Endothelial cell of hepatic sinusoid (primary cell): ENCODE data around the gene SKOR1.

Source experiments
- in situ Hi-C: cut with HindIII; loops from 2 replicates; pipeline ENCODE4 v1.10.0; 2017; ENCODE audit warnings: low sequenced_read_pairs

The SKOR1 gene

DNA sequence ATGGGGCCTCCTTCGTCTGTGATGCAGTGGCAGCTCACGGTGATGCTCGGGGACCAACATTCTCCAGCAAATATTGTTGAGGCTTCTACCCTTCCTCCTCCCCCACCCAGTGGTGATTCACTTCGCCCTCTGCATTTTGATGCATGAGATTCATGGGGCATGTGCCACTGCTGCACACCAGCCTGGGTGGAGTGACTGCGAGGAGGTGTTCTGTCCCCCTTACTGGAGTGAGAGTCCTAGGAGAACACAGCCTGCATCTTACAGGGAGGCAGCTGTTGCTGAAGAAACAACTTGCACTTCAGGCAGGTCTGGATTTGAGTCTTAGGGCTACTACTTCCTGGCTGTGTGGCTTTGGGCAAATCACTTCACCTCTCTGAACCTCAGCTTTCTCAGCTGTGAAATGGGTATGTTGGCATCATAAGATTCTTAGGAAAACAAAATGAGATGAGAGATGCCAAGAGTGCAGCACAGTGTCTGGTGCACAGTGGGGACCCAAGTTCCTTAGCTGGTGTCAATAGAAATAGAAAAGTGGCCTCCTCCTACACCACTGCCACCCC is 10.2 kb upstream of the SKOR1 start:
- in situ Hi-C loops: no loop called here

DNA sequence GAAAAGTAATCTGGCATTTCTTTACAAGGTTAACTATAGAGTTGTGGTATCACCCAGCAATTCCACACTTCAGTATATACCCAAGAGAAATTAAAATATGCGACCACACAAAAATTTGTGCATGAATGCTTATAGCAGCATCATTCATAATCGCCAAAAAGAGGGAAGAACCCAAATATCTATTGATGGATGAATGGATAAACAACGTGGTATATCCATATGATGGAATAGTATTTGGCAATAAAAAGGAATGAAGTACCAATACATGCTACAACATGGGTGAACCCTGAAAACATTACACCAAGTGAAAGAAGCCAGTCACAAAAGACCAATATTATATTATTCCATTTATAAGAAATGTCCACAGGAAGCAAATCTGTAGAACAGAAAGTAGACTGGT is 8.6 kb upstream of the SKOR1 start:
- in situ Hi-C loops: no loop called here

DNA sequence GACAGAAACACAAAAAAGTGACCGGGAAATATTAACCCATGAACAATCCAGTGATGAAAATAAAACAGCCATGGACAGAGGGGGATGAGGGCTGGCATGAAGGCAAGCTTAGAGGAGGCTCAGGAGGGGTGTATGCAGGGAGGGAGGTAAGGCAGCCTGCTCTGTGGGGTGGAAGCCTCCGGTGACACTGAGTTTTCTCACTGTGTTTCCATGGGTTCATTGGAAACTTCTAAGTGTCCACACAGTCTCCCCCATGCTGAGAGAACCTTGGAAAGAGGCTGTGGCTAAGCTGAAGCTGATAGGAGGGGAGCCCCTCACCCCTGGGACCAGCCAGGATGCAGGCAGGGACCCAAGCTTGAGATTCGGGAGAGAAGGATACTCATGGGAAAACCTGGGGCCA is 6.8 kb upstream of the SKOR1 start:
- in situ Hi-C loops: no loop called here

DNA sequence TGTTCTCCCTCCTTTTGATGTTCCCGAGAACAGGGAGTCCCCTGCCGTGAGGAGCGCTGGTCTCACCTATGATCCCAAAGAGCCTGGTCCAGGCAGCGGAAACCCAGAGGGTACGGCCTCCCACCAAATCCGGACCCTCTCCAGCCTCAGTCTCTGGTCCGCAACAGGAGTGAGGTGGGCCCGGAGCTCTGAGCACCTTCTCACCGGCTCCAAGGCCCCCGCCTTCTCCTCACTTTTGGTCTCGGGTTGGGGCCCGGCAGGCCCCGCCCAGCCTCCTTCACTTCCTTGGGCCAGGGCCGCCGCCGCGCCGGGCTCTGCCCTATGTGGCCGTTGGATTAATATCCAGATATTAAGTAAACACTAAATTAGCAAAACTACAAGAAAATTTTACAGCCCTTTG is 5.7 kb upstream of the SKOR1 start:
- in situ Hi-C loops: no loop called here

DNA sequence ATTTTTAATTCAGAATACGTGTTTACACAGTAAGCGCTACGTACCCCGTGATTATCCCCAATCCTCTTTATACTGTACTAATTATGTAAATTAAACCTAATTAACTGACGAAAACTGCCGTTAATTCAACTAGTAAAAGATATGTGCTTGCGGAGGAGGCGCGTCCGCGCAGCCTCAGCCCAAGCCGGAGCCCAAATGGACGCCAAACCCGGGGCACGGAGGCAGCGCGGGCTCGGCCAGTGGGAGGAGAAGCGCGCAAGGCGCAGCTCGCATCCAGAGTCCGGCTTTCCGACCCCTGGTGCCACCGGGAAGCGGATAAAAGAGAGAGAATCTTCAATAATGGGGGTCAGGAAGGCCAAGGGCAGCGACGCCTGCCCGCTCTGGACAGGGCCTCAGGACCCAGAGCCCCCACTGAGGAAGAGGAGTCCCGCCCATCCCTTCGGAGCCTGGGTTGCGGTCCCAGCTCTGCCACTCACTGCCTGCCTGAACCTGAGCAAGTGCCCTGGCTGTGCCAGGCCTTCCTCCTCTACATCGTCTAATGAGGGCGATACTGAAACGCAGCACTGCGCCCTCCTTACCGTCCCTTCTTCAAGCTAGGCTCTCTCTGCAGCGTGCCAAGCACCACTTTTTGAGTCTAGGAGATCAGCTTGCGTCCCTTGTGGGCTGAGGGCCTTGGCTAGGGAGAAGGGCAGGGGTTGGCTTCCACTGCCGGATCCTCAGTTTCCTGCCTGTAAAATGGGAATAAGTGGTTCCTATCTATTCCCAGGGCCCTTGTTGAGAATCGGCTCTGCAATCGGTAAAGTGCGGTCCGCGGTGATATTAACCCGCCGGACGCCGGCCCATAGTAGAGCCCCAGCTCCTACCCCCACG is 5.0 kb upstream of the SKOR1 start:
- in situ Hi-C loops: no loop called here

DNA sequence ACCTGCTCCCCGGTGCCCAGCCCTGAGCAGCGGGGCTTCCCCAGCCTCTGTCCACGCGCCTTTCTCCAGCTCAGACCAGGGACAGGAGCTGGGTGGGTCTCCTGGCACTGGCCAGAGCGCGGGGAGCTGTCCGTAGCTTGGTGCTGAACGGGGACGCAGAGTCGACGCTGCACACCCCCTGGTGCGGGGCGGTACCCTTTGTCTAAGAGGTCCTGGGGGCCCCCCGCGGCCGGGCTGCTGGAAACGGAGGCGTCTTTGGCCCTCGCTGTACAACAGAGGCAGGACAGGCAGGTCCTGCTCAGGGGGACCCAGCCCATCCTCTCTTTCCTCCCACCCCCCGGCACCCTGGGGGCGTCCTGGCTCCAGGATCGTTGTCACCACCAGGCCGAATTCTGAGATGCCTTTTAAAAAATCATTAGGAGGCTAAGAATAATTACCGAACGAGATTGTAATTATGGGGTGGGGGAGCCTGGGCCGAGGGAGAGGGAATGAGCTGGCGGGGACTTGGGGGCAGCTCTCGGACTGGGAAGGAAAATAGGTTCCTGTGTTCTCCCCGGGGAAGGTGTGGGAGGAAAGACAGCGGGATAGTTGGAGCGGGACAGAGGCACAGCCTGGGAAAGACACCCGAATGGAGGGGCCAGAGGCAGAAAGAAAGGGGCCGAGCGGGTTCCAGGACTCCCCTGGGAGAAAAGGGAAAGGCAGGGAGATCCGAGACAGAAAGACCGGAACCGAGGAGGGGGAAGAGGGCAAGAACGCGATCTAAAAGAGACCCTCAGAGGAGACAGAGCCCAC is 4.1 kb upstream of the SKOR1 start:
- in situ Hi-C loops: no loop called here

DNA sequence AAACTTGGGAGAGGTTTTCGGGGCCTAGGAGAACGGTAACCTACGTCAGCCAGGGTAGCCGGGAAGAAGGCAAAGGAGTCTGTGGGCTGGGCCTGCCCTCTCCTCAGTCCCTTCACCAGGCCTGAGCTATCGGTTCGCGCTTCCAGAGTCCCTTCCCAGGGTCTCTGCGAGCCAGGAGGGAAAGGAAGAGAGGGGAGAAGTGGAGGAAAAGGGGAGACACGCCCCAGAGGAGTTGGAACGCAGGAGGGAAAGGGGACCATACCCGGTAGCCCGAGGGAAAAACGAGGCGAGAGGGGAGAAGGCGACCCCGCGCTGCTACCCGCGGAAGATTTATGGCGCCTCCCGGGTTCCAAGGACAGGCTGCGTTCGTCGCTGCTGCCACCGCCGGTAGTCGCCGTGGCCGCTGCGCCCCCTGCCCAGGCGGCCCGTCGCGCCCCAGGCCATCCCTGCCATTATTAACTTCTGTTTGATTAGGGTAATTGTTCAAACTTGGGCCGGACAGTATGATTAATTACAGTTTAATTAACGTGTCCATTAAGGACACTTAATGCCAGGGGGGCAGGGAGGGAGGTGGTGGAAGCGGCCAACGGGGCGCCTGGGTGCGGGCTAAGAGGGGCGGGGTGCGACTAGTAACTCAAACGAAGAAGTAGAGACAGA is 3.4 kb upstream of the SKOR1 start:
- in situ Hi-C loops: no loop called here

DNA sequence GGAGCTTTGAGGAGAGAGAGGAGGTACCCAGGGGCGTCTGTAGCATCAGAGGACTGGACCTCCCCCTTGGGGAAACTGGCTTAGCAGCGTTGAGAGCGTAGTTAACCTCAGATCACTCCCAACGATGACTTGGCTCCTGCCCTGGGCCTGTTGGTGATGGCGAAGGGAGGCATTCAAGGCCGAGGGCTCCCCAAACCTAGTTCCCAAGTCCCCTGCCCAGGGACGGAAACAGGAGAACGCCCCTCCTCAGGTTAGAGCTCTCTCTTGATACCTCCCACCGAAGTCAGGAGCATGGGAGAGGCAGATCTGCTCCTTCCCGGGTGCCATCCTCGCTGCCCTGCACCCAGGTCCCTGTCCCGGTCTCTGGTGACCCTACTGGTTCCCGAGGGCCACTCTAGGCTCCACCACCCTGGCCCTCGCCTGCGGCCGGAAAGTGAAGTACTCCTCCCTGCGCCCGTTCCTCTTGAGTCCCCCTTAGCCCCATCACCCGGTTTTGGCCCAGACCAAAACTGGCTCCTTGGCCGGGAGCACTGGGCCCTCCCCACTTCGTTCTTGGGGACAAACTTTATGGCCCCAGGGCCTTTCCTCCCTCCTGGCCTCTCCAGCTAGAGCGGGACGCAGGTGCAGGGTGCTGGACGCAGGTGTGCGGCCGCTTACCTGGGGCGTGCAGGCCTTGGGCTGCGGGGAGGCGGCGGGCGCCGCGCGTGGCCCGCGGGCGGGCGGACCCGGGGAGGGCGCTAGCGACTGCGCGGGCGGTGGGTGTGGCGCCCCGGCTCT is 2.6 kb upstream of the SKOR1 start:
- in situ Hi-C loops: no loop called here

DNA sequence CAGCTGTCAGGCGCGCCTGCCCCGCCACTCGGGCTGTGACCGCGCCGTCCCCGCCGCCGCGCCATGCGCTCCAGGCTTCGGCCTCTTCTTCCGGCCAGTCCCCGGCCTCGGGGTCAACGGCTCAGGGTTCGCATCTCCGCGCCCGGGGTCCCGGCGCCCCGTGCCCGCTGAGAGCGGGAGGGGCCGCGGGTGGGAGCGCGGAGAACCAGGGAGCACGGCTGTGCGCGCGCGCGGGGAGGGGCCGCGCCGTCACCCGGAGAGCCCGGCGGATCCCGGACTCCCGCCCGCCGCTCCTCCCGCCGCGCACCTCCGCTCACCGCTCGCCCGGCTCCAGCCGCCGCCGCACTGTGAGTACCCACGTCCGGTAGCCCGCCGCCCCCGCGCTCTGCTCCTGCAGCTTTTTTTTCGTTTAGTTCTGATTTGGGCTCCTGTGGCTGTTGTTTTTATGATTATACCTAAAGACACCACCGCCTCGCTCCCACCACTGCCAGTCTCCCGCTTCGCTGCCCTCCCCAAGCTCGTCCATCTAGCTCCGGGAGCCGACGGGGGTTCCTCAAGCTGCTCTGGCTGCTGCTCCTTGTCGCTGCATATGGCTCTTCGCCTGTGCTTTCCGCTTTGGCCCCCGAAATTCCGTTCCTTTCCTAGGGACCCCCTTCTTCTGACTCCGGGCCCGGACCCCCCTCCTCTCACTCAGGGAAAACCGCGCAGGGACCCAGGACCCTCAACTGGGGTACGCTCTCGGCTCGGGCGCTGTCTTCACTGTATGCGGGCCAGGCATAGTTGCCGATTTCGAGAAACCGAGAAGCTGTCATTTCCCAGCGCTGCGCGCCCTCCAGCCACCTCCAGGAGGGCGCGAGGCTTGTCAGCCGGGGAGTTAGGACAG is 1.8 kb upstream of the SKOR1 start:
- in situ Hi-C loops: no loop called here

DNA sequence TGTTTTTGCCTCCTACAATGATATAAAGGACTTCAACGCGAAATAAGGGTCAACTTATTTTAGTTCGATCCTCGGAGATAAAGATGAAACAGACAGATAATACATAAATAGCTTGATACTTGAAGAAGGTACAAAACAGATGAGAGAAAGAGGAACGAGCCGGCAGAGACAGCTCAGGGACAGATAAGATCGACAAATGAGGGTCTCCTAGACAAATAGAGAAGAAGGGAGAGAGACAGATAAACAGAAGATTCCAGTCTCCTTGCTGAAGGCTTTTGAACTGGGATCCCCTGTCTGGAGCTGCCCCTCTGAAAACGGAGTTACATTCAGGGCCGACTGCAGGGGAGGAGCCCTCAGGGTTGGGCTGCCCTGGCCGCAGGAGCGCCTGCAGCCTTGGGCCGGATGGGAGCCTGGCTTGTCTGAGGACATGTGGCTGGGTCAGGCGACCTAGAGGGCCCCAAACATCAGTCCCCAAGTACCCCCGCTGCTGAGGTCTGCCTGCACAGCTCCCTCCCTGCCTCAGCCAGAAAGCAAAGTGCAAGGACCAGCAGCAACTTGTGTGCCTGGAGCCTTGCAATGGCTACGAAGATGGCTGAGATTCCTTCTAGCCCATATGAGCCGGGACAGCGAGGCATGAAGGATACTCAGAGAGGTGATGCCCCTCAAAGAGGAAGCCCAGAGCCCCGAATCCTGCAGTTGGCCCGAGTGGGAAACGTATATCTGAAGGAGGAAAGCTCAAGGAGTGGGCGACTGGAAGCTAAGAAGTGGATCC is 926 bp upstream of the SKOR1 start:
- in situ Hi-C loops: no loop called here

DNA sequence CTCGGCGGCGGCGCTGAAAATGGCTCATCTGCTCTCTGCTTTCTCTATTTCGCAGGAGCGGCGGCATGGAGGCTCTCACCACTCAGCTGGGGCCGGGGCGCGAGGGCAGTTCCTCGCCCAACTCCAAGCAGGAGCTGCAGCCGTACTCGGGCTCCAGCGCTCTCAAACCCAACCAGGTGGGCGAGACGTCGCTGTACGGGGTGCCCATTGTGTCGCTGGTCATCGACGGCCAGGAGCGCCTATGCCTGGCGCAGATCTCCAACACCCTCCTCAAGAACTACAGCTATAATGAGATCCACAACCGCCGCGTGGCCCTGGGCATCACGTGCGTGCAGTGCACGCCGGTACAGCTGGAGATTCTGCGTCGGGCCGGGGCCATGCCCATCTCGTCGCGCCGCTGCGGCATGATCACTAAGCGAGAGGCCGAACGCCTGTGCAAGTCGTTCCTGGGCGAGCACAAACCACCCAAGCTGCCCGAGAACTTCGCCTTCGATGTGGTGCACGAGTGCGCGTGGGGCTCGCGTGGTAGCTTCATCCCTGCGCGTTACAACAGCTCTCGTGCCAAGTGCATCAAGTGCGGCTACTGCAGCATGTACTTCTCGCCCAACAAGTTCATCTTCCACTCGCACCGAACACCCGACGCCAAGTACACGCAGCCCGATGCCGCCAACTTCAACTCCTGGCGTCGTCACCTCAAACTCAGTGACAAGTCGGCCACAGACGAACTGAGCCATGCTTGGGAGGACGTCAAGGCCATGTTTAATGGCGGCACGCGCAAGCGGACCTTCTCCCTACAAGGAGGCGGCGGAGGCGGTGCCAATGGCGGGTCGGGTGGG is 790 bp downstream of the SKOR1 start:
- in situ Hi-C loops: no loop called here

DNA sequence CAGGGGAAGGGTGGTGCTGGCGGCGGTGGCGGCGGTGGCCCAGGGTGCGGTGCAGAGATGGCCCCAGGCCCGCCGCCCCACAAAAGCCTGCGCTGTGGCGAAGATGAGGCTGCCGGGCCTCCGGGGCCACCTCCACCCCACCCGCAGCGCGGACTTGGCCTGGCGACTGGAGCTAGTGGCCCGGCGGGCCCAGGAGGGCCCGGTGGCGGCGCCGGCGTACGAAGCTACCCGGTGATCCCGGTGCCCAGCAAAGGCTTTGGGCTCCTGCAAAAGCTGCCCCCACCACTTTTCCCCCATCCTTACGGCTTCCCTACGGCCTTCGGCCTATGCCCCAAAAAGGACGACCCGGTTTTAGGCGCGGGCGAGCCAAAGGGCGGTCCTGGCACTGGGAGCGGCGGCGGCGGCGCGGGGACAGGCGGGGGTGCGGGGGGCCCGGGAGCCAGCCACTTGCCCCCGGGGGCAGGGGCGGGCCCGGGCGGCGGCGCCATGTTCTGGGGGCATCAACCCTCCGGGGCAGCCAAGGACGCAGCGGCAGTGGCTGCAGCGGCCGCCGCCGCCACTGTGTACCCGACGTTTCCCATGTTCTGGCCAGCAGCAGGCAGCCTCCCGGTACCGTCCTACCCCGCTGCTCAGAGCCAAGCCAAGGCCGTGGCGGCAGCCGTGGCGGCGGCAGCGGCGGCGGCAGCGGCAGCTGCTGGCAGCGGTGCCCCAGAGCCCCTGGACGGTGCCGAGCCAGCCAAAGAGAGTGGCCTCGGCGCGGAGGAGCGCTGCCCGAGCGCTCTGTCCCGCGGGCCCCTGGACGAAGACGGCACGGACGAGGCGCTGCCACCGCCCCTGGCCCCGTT is 1.6 kb downstream of the SKOR1 start:
- in situ Hi-C loops: no loop called here

DNA sequence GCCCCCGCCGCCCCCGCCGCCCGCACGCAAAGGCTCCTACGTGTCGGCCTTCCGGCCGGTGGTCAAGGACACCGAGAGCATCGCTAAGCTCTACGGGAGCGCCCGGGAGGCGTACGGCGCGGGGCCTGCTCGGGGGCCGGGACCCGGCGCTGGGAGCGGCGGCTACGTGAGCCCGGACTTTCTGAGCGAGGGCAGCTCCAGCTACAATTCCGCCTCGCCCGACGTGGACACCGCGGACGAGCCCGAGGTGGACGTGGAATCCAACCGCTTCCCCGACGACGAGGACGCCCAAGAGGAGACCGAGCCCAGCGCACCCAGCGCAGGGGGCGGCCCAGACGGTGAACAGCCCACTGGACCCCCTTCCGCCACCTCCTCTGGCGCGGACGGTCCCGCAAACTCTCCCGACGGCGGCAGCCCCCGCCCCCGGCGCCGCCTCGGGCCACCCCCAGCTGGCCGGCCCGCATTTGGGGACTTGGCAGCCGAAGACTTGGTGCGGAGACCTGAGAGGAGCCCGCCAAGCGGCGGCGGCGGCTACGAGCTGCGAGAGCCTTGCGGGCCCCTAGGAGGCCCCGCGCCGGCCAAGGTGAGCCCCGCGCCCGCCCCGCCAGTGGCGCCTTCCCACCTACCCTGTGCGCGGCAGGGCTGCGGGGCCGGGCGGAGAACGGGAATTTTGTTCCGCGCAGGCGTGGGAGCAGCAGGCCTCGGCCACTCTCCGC is 2.4 kb downstream of the SKOR1 start:
- in situ Hi-C loops: no loop called here

DNA sequence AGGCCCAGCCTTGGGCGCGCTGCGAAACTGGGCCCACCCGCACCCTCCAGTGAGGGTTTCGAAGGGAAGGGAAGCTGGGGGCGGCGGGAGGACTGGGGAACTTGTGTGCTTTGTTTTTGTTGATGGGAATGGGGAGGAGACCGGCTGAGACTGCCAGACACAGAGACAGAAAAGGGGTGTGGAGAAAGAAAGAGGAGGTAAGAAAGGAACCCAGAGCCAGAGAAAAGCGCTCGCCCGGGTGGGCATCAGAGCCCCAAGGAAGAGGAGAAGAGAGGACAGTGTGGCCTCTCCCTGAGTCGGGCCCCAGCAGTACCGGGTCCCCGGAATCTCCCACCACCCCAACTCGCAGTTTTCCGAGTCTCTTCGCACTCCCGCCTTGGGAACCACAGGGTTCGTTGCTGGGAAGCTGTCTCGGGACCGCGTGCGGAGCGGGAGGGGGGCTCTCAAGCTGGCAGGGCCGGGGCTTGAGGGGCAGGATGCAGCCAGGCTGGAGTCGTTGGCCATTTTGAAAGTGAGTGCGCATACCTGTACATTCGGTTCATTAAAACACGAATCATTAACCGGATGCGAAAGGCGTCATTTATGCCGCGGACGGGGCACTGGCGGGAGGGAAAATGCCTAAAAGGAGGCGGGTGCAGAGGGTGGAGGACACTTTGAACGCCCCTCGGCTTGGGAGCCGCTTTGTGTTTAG is 3.1 kb downstream of the SKOR1 start:
- in situ Hi-C loops: no loop called here

DNA sequence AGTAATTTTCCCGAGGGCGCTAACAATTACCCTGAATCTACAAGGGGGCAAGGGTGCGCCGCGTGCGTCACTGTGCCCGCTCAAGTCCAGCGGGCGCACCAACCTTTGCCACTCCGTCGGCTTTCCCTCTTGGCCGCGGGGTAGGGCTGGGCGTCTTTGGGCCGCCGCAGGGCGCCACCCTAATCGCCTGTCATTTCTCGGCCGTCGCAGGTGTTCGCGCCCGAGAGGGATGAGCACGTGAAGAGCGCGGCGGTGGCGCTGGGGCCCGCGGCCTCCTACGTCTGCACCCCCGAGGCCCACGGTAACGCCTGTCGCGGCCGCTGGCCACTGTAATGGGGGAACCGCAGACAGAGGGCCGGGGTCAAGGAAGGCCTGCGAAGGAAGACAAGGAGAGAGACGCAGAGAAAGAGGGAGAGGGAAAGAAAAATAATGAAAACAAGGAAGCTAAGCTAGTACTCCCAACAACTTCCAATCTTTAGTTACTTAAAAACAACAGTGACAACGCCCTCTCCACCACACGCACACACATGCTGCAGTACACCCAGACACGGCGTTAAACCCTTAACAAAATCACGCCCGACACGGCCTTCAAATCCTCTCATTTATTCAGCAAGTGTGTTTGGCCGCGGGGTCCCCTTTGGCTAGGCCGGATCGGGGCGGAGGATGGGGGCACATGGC is 3.8 kb downstream of the SKOR1 start:
- in situ Hi-C loops: no loop called here
